Cardiac septum (tissue), 1 donor: ENCODE measurements around the gene TUBA4B. TPM values are rescaled to one million over a fixed set of nuclear protein-coding genes. Genes with fewer than 3 reads are reported as not detected.
A peak's percentile ranks its signal among the peaks of the same experiment; 100 is the strongest.
"Not testable (repeated sequence)": the region's sequence is repeated elsewhere in the genome, so short reads cannot be mapped to it uniquely, and the experiment has no call there.

Source experiments
- DNase-seq: peaks from one replicate; pipeline ENCODE4 v3.0.0-alpha.2; 2020; ENCODE audit warnings: low spot score
- intact Hi-C: fragments of 100-400 bp; cut with DNase I; formaldehyde crosslinking; loops from one replicate; pipeline ENCODE4 v1.14.0; 2022
- microRNA-seq: library from miRNA; unstranded; fragments of <30 nt; microRNA quantifications from one replicate; pipeline ENCODE4 v1.2.0, GENCODE V29; 2020
- total RNA-seq: library from RNA; stranded (reverse); fragmentation: NEBNext Ultra II Directional; extraction: Animal tissue kit (Norgen Biotek cat#: 25700); gene quantifications from one replicate; pipeline ENCODE4 v1.2.1, GENCODE V29; 2021
- donor health status: DM: no; HTN: no; CAD: no.

The TUBA4B gene
- total RNA-seq, 1 donor from 2014 or later: not detected

- intact Hi-C loops: loop anchor here (5.0 kb wide), 1 partner anchor 71 kb away; the partner anchor contains the start of genes ANKZF1 and ATG9A
- peak; percentile 73 for DNase-seq
These were observed 44.9 kb downstream of the TUBA4B start for GRCh38 chr2:219297766-219298456.

GRCh38 chr2:219298759-219299371 lies 45.8 kb downstream of the TUBA4B start:
- intact Hi-C loops: loop anchor here (5.0 kb wide), 1 partner anchor 72 kb away; the partner anchor contains the start of genes ANKZF1 and ATG9A
- peak; percentile 93 for DNase-seq

- intact Hi-C loops: loop anchor here (5.0 kb wide), 1 partner anchor 72 kb away; the partner anchor contains the start of genes ANKZF1 and ATG9A
- no peak for DNase-seq
These were observed 46.3 kb downstream of the TUBA4B start for GRCh38 chr2:219299372-219299760.

- intact Hi-C loops: loop anchor here (5.0 kb wide), 1 partner anchor 243 kb away; no protein-coding TSS in a partner anchor
- peak; percentile 39 for DNase-seq
These were observed 47.0 kb downstream of the TUBA4B start for GRCh38 chr2:219300022-219300421.

- intact Hi-C loops: loop anchor here (5.0 kb wide), 1 partner anchor 245 kb away; no protein-coding TSS in a partner anchor
- DNase-seq: peak; percentile 74
These were observed 49.4 kb downstream of the TUBA4B start for GRCh38 chr2:219302412-219302968.

- DNase-seq: no peak
- intact Hi-C loops: loop anchor here (5.0 kb wide), 1 partner anchor 247 kb away; no protein-coding TSS in a partner anchor
These were observed 51.2 kb downstream of the TUBA4B start for GRCh38 chr2:219304223-219304622.

- intact Hi-C loops: loop anchor here (5.0 kb wide), 1 partner anchor 39 kb away; no protein-coding TSS in a partner anchor
- no peak for DNase-seq
These were observed 53.0 kb downstream of the TUBA4B start for GRCh38 chr2:219306047-219306446.

GRCh38 chr2:219308142-219309101 lies 55.4 kb downstream of the TUBA4B start:
- intact Hi-C loops: loop anchor here (5.0 kb wide), 1 partner anchor 41 kb away; no protein-coding TSS in a partner anchor
- DNase-seq: peak; percentile 75

- intact Hi-C loops: loop anchor here (5.0 kb wide), 1 partner anchor 42 kb away; no protein-coding TSS in a partner anchor
- no peak for DNase-seq
These were observed 56.2 kb downstream of the TUBA4B start, which contains the start of gene PTPRN for GRCh38 chr2:219309278-219309677. PTPRN (minus strand) TSS chr2:219309401; CDS start chr2:219309332, 69 bp downstream.

GRCh38 chr2:219312683-219313263 lies 59.7 kb downstream of the TUBA4B start:
- DNase-seq, intact Hi-C loops: not testable (repeated sequence)

GRCh38 chr2:219314804-219315468 lies 61.9 kb downstream of the TUBA4B start:
- DNase-seq: no peak
- intact Hi-C loops: no loop called here

Small RNA genes within 50 kb of the gene (microRNA-seq; reads per million reads assigned to microRNA genes)
- gene MIR153-1: not detected

Other genes with a start within 250 kb of the TUBA4B start
- not detected for gene CFAP65, start 211.7 kb upstream of the TUBA4B start, total RNA-seq
- gene IHH, start 192.3 kb upstream of the TUBA4B start, total RNA-seq: not detected
- 6.7 TPM for gene NHEJ1, start 92.4 kb upstream of the TUBA4B start, total RNA-seq
- gene SLC23A3, start 83.2 kb upstream of the TUBA4B start, total RNA-seq: 0.48 TPM
- 67.6 TPM for gene CNPPD1, start 76.3 kb upstream of the TUBA4B start, total RNA-seq
- gene RETREG2, start 75.0 kb upstream of the TUBA4B start, total RNA-seq: 31.2 TPM
- gene ZFAND2B, start 46.5 kb upstream of the TUBA4B start, total RNA-seq: 23.9 TPM
- 17.4 TPM for gene ABCB6, start 34.3 kb upstream of the TUBA4B start, total RNA-seq
- gene ATG9A, start 23.6 kb upstream of the TUBA4B start, total RNA-seq: 66.3 TPM
- gene ANKZF1, start 23.4 kb upstream of the TUBA4B start, total RNA-seq: 22.4 TPM
- 2.0 TPM for gene GLB1L, start 7.8 kb upstream of the TUBA4B start, total RNA-seq
- 16.3 TPM for gene STK16, start 7.8 kb upstream of the TUBA4B start, total RNA-seq
- gene TUBA4A, start 675 bp downstream of the TUBA4B start, total RNA-seq: 164 TPM
- 78.0 TPM for gene DNAJB2, start 26.1 kb downstream of the TUBA4B start, total RNA-seq
- gene PTPRN, start 56.2 kb downstream of the TUBA4B start, total RNA-seq: 0.97 TPM
- not detected for gene RESP18, start 79.5 kb downstream of the TUBA4B start, total RNA-seq
- 47.2 TPM for gene DNPEP, start 134.7 kb downstream of the TUBA4B start, total RNA-seq
- 21,230 TPM for gene DES, start 165.1 kb downstream of the TUBA4B start, total RNA-seq
- gene SPEG, start 181.6 kb downstream of the TUBA4B start, total RNA-seq: 199 TPM
- gene GMPPA, start 245.6 kb downstream of the TUBA4B start, total RNA-seq: 22.6 TPM